HCT116 (cell line): Measurements from ENCODE around the gene TBX3. TPM values are rescaled to one million over a fixed set of nuclear protein-coding genes. Genes with fewer than 3 reads are reported as not detected.

ENCODE experiments used
- ATAC-seq: fragments of 200-7000 bp; cut with Tn5 transposase; 2 replicates; pipeline ENCODE4 v1.9.1; 2020; ENCODE audit warnings: mild to moderate bottlenecking, moderate library complexity
- BruUV-seq: library from RNA; stranded (reverse); fragments of 400-500 nt; replicated peaks from 2 replicates; lab custom pipeline; 2021; lab: Mats Ljungman, UMichigan
- CTCF ChIA-PET: fragments of 300-600 bp; sonication (Branson Sonifier 250); formaldehyde crosslinking; loops from one replicate; lab custom pipeline; 2021; ENCODE audit warnings: antibody characterized with exemption; lab: Charles Lee
- POLR2A ChIA-PET: fragments of 300-600, 350-600 bp; sonication (Branson Sonifier 250); formaldehyde crosslinking; loops from one replicate; lab custom pipeline; 2021; ENCODE audit warnings: antibody characterized with exemption; lab: Charles Lee
- RAD21 ChIA-PET, 2 experiments: fragments of 300-600 bp; sonication (Branson Sonifier 250); formaldehyde crosslinking; loops; one replicate each; lab custom pipeline; 2023; ENCODE audit warnings: low total read pairs in 2 of 2; ENCODE audit not compliant: uncharacterized antibody in 2 of 2, unreplicated experiment in 2 of 2, low non-redundant PET in 1 of 2; lab: Charles Lee
- DNase-seq: peaks from one replicate; pipeline ENCODE4 v3.0.0-alpha.2; 2010; ENCODE audit warnings: low read depth, low spot score
- H2AFZ ChIP-seq: fragments of 200-600 bp; shearing (Covaris generic), sonication (generic); 2 replicates; pipeline ENCODE4 v1.6.1; 2017; ENCODE audit warnings: low read depth, mixed run types, mixed read lengths, antibody characterized with exemption, low read length; ENCODE audit not compliant: poor library complexity, severe bottlenecking
- H3K27ac ChIP-seq: 2 replicates; pipeline ENCODE4 v1.5.1; 2012; ENCODE audit warnings: low read depth, low read length
- H3K27me3 ChIP-seq: fragments of 200-600 bp; sonication (generic); 2 replicates; pipeline ENCODE4 v1.6.1; 2016; ENCODE audit warnings: mixed run types, low read length, mixed read lengths; ENCODE audit not compliant: insufficient read depth
- H3K36me3 ChIP-seq, 2 experiments: fragments of 200-500 bp in 1 of 2; fragments of 200-600 bp in 1 of 2; sonication (Bioruptor generic) in 1 of 2; sonication (generic) in 1 of 2; 2 replicates each; pipeline versions ENCODE4 v1.5.1 to v1.6.1; 2014 to 2016; ENCODE audit warnings: low read length in 2 of 2, inconsistent platforms in 1 of 2, mixed read lengths in 1 of 2, mixed run types in 1 of 2; ENCODE audit not compliant: insufficient read depth in 2 of 2, control insufficient read depth in 1 of 2
- H3K4me1 ChIP-seq, 2 experiments: fragments of 200-600 bp in 1 of 2; sonication (generic) in 1 of 2; 2 replicates each; pipeline versions ENCODE4 v1.5.1 to v1.6.1; 2012 to 2017; ENCODE audit warnings: low read length in 2 of 2, inconsistent platforms in 1 of 2, mild to moderate bottlenecking in 1 of 2, mixed read lengths in 1 of 2, mixed run types in 1 of 2, moderate library complexity in 1 of 2; ENCODE audit not compliant: insufficient read depth in 2 of 2, control insufficient read depth in 1 of 2
- H3K4me2 ChIP-seq: fragments of 200-600 bp; sonication (generic); 2 replicates; pipeline ENCODE4 v1.6.1; 2017; ENCODE audit warnings: mixed run types, low read length, mixed read lengths
- H3K4me3 ChIP-seq, 2 experiments: fragments of 200-600 bp in 1 of 2; sonication (generic) in 1 of 2; replicated peaks in 1 of 2; 2 replicates each; pipeline ENCODE4 v1.5.1; 2011 to 2016; ENCODE audit warnings: low read length in 2 of 2, control low read depth in 1 of 2, low read depth in 1 of 2, mild to moderate bottlenecking in 1 of 2, mixed read lengths in 1 of 2, mixed run types in 1 of 2
- H3K79me2 ChIP-seq: fragments of 200-600 bp; sonication (generic); 2 replicates; pipeline ENCODE4 v1.6.1; 2017; ENCODE audit warnings: mild to moderate bottlenecking, mixed run types, low read length, moderate library complexity, mixed read lengths; ENCODE audit not compliant: insufficient read depth
- H3K9ac ChIP-seq: fragments of 200-600 bp; sonication (generic); 2 replicates; pipeline ENCODE4 v1.6.1; 2016; ENCODE audit warnings: low read length, mixed read lengths
- H3K9me2 ChIP-seq: fragments of 200-600 bp; sonication (generic), shearing (Covaris generic); 2 replicates; pipeline ENCODE4 v1.6.1; 2017; ENCODE audit warnings: mixed run types, mild to moderate bottlenecking, moderate library complexity; ENCODE audit not compliant: insufficient read depth
- H3K9me3 ChIP-seq, 2 experiments: fragments of 200-500 bp in 1 of 2; fragments of 200-600 bp in 1 of 2; sonication (Bioruptor generic) in 1 of 2; sonication (generic) in 1 of 2; 2 replicates each; pipeline ENCODE4 v1.6.1; 2014 to 2017; ENCODE audit warnings: low read length in 2 of 2, mixed read lengths in 2 of 2, inconsistent platforms in 1 of 2, low read depth in 1 of 2, mild to moderate bottlenecking in 1 of 2, mixed run types in 1 of 2, moderate library complexity in 1 of 2; ENCODE audit not compliant: control insufficient read depth in 1 of 2, insufficient read depth in 1 of 2
- H4K20me1 ChIP-seq: fragments of 200-600 bp; sonication (generic), shearing (Covaris generic); 2 replicates; pipeline ENCODE4 v1.6.1; 2017; ENCODE audit warnings: mixed run types, mild to moderate bottlenecking, moderate library complexity; ENCODE audit not compliant: insufficient read depth
- CBX3 ChIP-seq: IDR thresholded peaks from 2 replicates; pipeline ENCODE4 v1.6.1; 2012; ENCODE audit warnings: low read depth
- ELF1 ChIP-seq: IDR thresholded peaks from 2 replicates; pipeline ENCODE4 v1.6.1; 2012; ENCODE audit warnings: low read depth, borderline replicate concordance
- EZH2 ChIP-seq: fragments of 200-600 bp; sonication (generic); IDR thresholded peaks from 2 replicates; pipeline ENCODE4 v1.6.1; 2017; ENCODE audit warnings: antibody characterized with exemption, mixed run types
- EZH2phosphoT487 ChIP-seq: fragments of 200-600 bp; IDR thresholded peaks from 2 replicates; pipeline ENCODE4 v1.6.1; 2018; ENCODE audit warnings: antibody characterized with exemption, borderline replicate concordance
- FOSL1 ChIP-seq: IDR thresholded peaks from 2 replicates; pipeline ENCODE4 v1.6.1; 2012; ENCODE audit warnings: low read depth
- JUND ChIP-seq: IDR thresholded peaks from 2 replicates; pipeline ENCODE4 v1.6.1; 2012
- POLR2AphosphoS5 ChIP-seq: IDR thresholded peaks from 2 replicates; pipeline ENCODE4 v1.6.1; 2011; ENCODE audit warnings: mild to moderate bottlenecking, low read depth, low read length, moderate library complexity
- REST ChIP-seq: IDR thresholded peaks from 2 replicates; pipeline ENCODE4 v1.6.1; 2012; ENCODE audit warnings: low read depth
- SIN3A ChIP-seq: IDR thresholded peaks from 2 replicates; pipeline ENCODE4 v1.6.1; 2012; ENCODE audit warnings: low read depth
- TCF7L2 ChIP-seq: IDR thresholded peaks from 2 replicates; pipeline ENCODE4 v1.7.0; 2011; ENCODE audit warnings: borderline replicate concordance, inconsistent platforms; ENCODE audit not compliant: insufficient read depth, insufficient read length; ENCODE audit errors: extremely low read depth
- ZFX ChIP-seq: fragments of 450-650 bp; IDR thresholded peaks from 2 replicates; pipeline ENCODE4 v1.6.1; 2017
- intact Hi-C: fragments of 100-400 bp; cut with micrococcal nuclease; formaldehyde crosslinking; loops from 2 replicates; pipeline ENCODE4 v1.10.0; 2022
- total RNA-seq: library from RNA; stranded (reverse); gene quantifications from one replicate; pipeline ENCODE4 v1.2.1, GENCODE V29; 2021; ENCODE audit not compliant: unreplicated experiment
- TF ChIP-seq, protein P1 (sequence below): IDR thresholded peaks from 2 replicates; pipeline ENCODE4 v1.6.1; 2012
- TF ChIP-seq, protein P2 (sequence below): IDR thresholded peaks from 2 replicates; pipeline ENCODE4 v1.6.1; 2011; ENCODE audit warnings: mild to moderate bottlenecking, low read length, moderate library complexity; ENCODE audit not compliant: insufficient replicate concordance; ENCODE audit errors: extremely low read depth

TBX3 gene
- total RNA-seq, 1 experiment from 2014 or later = 12.8 TPM

GRCh38 chr12:114659084-114659483 is 24.9 kb downstream of the TBX3 start:
- TF ChIP-seq ELF1 (no peak), JUND (no peak), ZFX (no peak), SIN3A (no peak), POLR2AphosphoS5 (no peak), REST (no peak), TCF7L2 (no peak), FOSL1 (no peak), CBX3 (no peak), EZH2phosphoT487 (no peak), EZH2 (no peak)
- TF ChIP-seq, protein P1, sequence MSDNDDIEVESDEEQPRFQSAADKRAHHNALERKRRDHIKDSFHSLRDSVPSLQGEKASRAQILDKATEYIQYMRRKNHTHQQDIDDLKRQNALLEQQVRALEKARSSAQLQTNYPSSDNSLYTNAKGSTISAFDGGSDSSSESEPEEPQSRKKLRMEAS = no peak
- TF ChIP-seq, protein P2, sequence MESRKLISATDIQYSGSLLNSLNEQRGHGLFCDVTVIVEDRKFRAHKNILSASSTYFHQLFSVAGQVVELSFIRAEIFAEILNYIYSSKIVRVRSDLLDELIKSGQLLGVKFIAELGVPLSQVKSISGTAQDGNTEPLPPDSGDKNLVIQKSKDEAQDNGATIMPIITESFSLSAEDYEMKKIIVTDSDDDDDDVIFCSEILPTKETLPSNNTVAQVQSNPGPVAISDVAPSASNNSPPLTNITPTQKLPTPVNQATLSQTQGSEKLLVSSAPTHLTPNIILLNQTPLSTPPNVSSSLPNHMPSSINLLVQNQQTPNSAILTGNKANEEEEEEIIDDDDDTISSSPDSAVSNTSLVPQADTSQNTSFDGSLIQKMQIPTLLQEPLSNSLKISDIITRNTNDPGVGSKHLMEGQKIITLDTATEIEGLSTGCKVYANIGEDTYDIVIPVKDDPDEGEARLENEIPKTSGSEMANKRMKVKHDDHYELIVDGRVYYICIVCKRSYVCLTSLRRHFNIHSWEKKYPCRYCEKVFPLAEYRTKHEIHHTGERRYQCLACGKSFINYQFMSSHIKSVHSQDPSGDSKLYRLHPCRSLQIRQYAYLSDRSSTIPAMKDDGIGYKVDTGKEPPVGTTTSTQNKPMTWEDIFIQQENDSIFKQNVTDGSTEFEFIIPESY = no peak
- DNase-seq = no peak
- H3K79me2 ChIP-seq = no peaks in the 10 kb centered on the region
- no peak overlapping the region for H3K4me3 ChIP-seq
- no TSS peak for BruUV-seq
- no peak overlapping the region for H3K4me2 ChIP-seq
- intact Hi-C loops = no loop called here
- H3K4me1 ChIP-seq = peaks cover 6 to 31% of the 10 kb centered on the region in 2 experiments; a peak in 3 of 4 replicates
- no peak overlapping the region for H3K9ac ChIP-seq
- POLR2A ChIA-PET = no interaction called here
- no peaks in the 10 kb centered on the region for H3K27me3 ChIP-seq
- no peak for ATAC-seq
- H3K27ac ChIP-seq = no peak overlapping the region
- no peaks in the 10 kb centered on the region for H3K36me3 ChIP-seq
- CTCF ChIA-PET = no interaction called here
- no peaks in the 10 kb centered on the region for H3K9me3 ChIP-seq
- H4K20me1 ChIP-seq = no peaks in the 10 kb centered on the region
- RAD21 ChIA-PET = no interaction called here
- no peak overlapping the region for H2AFZ ChIP-seq
- no peaks in the 10 kb centered on the region for H3K9me2 ChIP-seq
